B cell (primary cell): ENCODE data around the gene VAMP7. TPM values are rescaled to one million over a fixed set of nuclear protein-coding genes. Genes with fewer than 3 reads are reported as not detected.
"Not testable (repeated sequence)": the region's sequence is repeated elsewhere in the genome, so short reads cannot be mapped to it uniquely, and the experiment has no call there.

Experiments used
- ATAC-seq: fragments of 200-7000 bp; cut with Tn5 transposase; one replicate; pipeline ENCODE4 v1.10.0; 2021; ENCODE audit warnings: low read depth, mild to moderate bottlenecking, moderate number of reproducible peaks, moderate library complexity
- CTCF ChIA-PET: fragments of 350-600 bp; sonication (Branson Sonifier 250); formaldehyde crosslinking; loops from one replicate; lab custom pipeline; 2021; ENCODE audit warnings: antibody characterized with exemption, inconsistent platforms; lab: Charles Lee
- POLR2A ChIA-PET: fragments of 350-600 bp; sonication (Branson Sonifier 250); formaldehyde crosslinking; loops from one replicate; lab custom pipeline; 2021; ENCODE audit warnings: antibody characterized with exemption; lab: Charles Lee
- DNase-seq: peaks from one replicate; pipeline ENCODE4 v3.0.0; 2013
- H2AFZ ChIP-seq: 2 replicates; pipeline ENCODE4 v1.6.1; 2012; ENCODE audit warnings: mild to moderate bottlenecking, low read depth, low read length; ENCODE audit not compliant: insufficient read depth, poor library complexity, severe bottlenecking
- H3K27ac ChIP-seq, 2 donors: 1 replicate in 1 of 2; 2 replicates in 1 of 2; pipeline ENCODE4 v1.5.1; 2012 to 2013; ENCODE audit warnings: low read length in 2 of 2, mild to moderate bottlenecking in 2 of 2, moderate library complexity in 1 of 2
- H3K27me3 ChIP-seq, 4 experiments: fragments of 200-600 bp in 1 of 4; sonication (generic) in 1 of 4; replicated peaks in 1 of 4; 1 replicate in 2 of 4; 2 replicates in 2 of 4; pipeline versions ENCODE4 v1.6.1 to v1.7.0; 2013 to 2016; ENCODE audit warnings: low read length in 3 of 4, mild to moderate bottlenecking in 2 of 4, mixed read lengths in 1 of 4, moderate library complexity in 1 of 4; ENCODE audit not compliant: insufficient read depth in 4 of 4, control insufficient read depth in 3 of 4; ENCODE audit errors: control extremely low read depth in 1 of 4
- H3K36me3 ChIP-seq, 2 experiments: replicated peaks in 1 of 2; 1 replicate in 1 of 2; 2 replicates in 1 of 2; pipeline versions ENCODE4 v1.6.1 to v1.7.1; 2013; ENCODE audit warnings: low read length in 1 of 2; ENCODE audit not compliant: insufficient read depth in 2 of 2, control insufficient read depth in 1 of 2; ENCODE audit errors: control extremely low read depth in 1 of 2, extremely low read depth in 1 of 2
- H3K4me1 ChIP-seq, 2 donors: fragments of 200-600 bp in 1 of 2; sonication (generic) in 1 of 2; 1 replicate in 1 of 2; 2 replicates in 1 of 2; pipeline versions ENCODE4 v1.5.1 to v1.6.1; 2013 to 2017; ENCODE audit warnings: low read length in 2 of 2; ENCODE audit not compliant: control insufficient read depth in 2 of 2, insufficient read depth in 2 of 2
- H3K4me2 ChIP-seq: replicated peaks from 2 replicates; pipeline ENCODE3; 2012; ENCODE audit warnings: mild to moderate bottlenecking, low read depth, low read length; ENCODE audit not compliant: poor library complexity, severe bottlenecking
- H3K4me3 ChIP-seq, 5 experiments: fragments of 200-600 bp in 1 of 5; sonication (generic) in 1 of 5; 1 replicate in 3 of 5; 2 replicates in 2 of 5; pipeline versions ENCODE4 v1.5.1 to v1.7.0; 2011 to 2016; ENCODE audit warnings: low read length in 4 of 5, mild to moderate bottlenecking in 4 of 5, low read depth in 2 of 5, control low read depth in 1 of 5, moderate library complexity in 1 of 5; ENCODE audit not compliant: insufficient read depth in 1 of 5; ENCODE audit errors: control extremely low read depth in 1 of 5, extremely low read depth in 1 of 5
- H3K79me2 ChIP-seq: fragments of 200-600 bp; sonication (generic); one replicate; pipeline ENCODE4 v1.6.0; 2016; ENCODE audit warnings: low read length; ENCODE audit not compliant: control insufficient read depth, insufficient read depth
- H3K9ac ChIP-seq: fragments of 200-600 bp; sonication (generic); 2 replicates; pipeline ENCODE4 v1.6.1; 2017; ENCODE audit warnings: mild to moderate bottlenecking, low read length, moderate library complexity
- H3K9me3 ChIP-seq, 3 donors: one replicate each; pipeline versions ENCODE4 v1.6.1 to v1.7.1; 2013; ENCODE audit warnings: low read length in 2 of 3; ENCODE audit not compliant: control insufficient read depth in 2 of 3, insufficient read depth in 1 of 3; ENCODE audit errors: control extremely low read depth in 1 of 3
- H4K20me1 ChIP-seq: 2 replicates; pipeline ENCODE4 v1.6.0; 2012; ENCODE audit warnings: mild to moderate bottlenecking, low read length; ENCODE audit not compliant: insufficient read depth, control insufficient read depth, poor library complexity, severe bottlenecking
- H3K27ac Mint-ChIP-seq: one replicate; pipeline ENCODE4 v1.8.0; 2021; ENCODE audit warnings: mixed read lengths
- H3K27me3 Mint-ChIP-seq: one replicate; pipeline ENCODE4 v1.8.0; 2021; ENCODE audit warnings: mixed read lengths
- H3K4me1 Mint-ChIP-seq: one replicate; pipeline ENCODE4 v1.8.0; 2021; ENCODE audit warnings: mixed read lengths
- H3K4me3 Mint-ChIP-seq: one replicate; pipeline ENCODE4 v1.8.0; 2021; ENCODE audit warnings: mixed read lengths
- H3K9me3 Mint-ChIP-seq: one replicate; pipeline ENCODE4 v1.8.0; 2022; ENCODE audit warnings: mixed read lengths; ENCODE audit not compliant: insufficient read depth
- CTCF ChIP-seq: fragments of 200-600 bp; IDR thresholded peaks from one replicate; pipeline ENCODE4 v1.8.0; 2022; ENCODE audit warnings: antibody characterized with exemption, mild to moderate bottlenecking
- EZH2 ChIP-seq: IDR thresholded peaks from 2 replicates; pipeline ENCODE4 v1.6.1; 2012; ENCODE audit warnings: borderline replicate concordance, low read depth, mild to moderate bottlenecking, moderate library complexity, low read length; ENCODE audit not compliant: insufficient read depth, poor library complexity, severe bottlenecking
- WGBS: methylation state at CpG from one replicate; pipeline ENCODE4 v1.1.5; 2013; ENCODE audit warnings: missing lambda C conversion rate; ENCODE audit not compliant: insufficient coverage; 5-methylcytosine and 5-hydroxymethylcytosine counted together
- intact Hi-C: fragments of 100-400 bp; cut with micrococcal nuclease; formaldehyde crosslinking; loops from one replicate; pipeline ENCODE4 v1.10.0; 2022
- polyA plus RNA-seq: library from polyadenylated mRNA; depleted of rRNA; stranded (reverse); fragments of >200 nt; gene quantifications from 2 replicates; pipeline ENCODE4 v1.2.3, GENCODE V29; 2012
- total RNA-seq, 2 donors: library from RNA; stranded (reverse); fragments of 120-200 nt in 1 of 2; gene quantifications; 1 replicate in 1 of 2; 2 replicates in 1 of 2; pipeline versions ENCODE4 v1.2.3 to v1.2.4, GENCODE V29; 2013 to 2022

The VAMP7 gene
- total and polyA plus RNA-seq, 2 donors (not counting 1 experiment from before 2014, with no cell fraction given), result 8.8 to 19.7 TPM

- WGBS, result no CpG with 5 or more reads among the region's 2 CpGs
- intact Hi-C loops, result no loop called here
- ChIA-PET POLR2A (no interaction called here), CTCF (no interaction called here)
- no peak for DNase-seq
- no peak overlapping the region for H2AFZ ChIP-seq
- H3K4me3 Mint-ChIP-seq, result no peak overlapping the region
- H3K9me3 Mint-ChIP-seq, result no peaks in the 10 kb centered on the region
- H3K4me1 Mint-ChIP-seq, result no peaks in the 10 kb centered on the region
- no peaks in the 10 kb centered on the region for H3K27me3 ChIP-seq
- H3K36me3 ChIP-seq, result peaks cover 0 to 10% of the 10 kb centered on the region in 2 experiments
- ATAC-seq, result no peak
- H4K20me1 ChIP-seq, result no peaks in the 10 kb centered on the region
- no peak overlapping the region for H3K4me2 ChIP-seq
- H3K4me3 ChIP-seq, result no peak overlapping the region
- no peaks in the 10 kb centered on the region for H3K27me3 Mint-ChIP-seq
- TF ChIP-seq CTCF (no peak), EZH2 (no peak)
- no peaks in the 10 kb centered on the region for H3K4me1 ChIP-seq
- H3K27ac ChIP-seq, result no peak overlapping the region
- no peaks in the 10 kb centered on the region for H3K9me3 ChIP-seq
- H3K27ac Mint-ChIP-seq, result no peak overlapping the region
- no peaks in the 10 kb centered on the region for H3K79me2 ChIP-seq
- H3K9ac ChIP-seq, result no peak overlapping the region
Observed at GRCh38 chrX:155900765-155901164, 19.6 kb downstream of the VAMP7 start.

- H3K4me3 Mint-ChIP-seq, H3K4me1 ChIP-seq, H3K9ac ChIP-seq, DNase-seq, H3K4me2 ChIP-seq, H2AFZ ChIP-seq, H3K9me3 ChIP-seq, H3K4me1 Mint-ChIP-seq, H3K27me3 Mint-ChIP-seq, H3K27me3 ChIP-seq, intact Hi-C loops, CTCF ChIA-PET, H3K9me3 Mint-ChIP-seq, H3K4me3 ChIP-seq, POLR2A ChIA-PET, H3K79me2 ChIP-seq, H3K36me3 ChIP-seq, H3K27ac ChIP-seq, H3K27ac Mint-ChIP-seq, H4K20me1 ChIP-seq, ATAC-seq: not testable (repeated sequence)
- WGBS, result 100% methylated on average over 1 of the region's 26 CpGs
Observed at GRCh38 chrX:155907661-155908060, 26.5 kb downstream of the VAMP7 start.
